GM12872 (cell line): ENCODE measurements around the gene MKRN2.

Experiments used
- TF ChIP-seq, protein P1 (sequence below): IDR thresholded peaks from 3 replicates; pipeline ENCODE4 v1.5.1; 2011; ENCODE audit warnings: low read depth, mild to moderate bottlenecking, low read length, moderate library complexity; ENCODE audit not compliant: insufficient read depth

MKRN2 gene

DNA sequence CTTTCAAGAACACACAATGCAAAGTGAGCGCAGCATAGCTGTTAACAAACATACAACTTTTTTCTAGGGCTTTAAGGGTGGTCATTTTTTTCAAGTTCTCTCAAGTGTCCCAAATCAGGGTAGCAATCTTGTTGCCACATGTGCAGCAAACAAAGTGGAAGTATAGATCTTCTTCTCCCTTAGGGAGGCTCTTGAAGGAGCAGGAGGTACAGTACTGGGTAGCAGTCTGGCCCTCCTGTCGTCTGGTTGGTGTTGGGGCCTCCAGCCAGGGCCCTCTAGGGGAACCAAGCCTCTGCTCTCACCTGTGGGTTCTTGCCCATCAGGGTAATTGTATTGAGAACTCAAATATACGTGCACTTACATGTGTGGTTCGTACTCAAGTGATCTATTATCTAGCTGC is 25.8 kb downstream of the MKRN2 start:
- TF ChIP-seq, protein P1, sequence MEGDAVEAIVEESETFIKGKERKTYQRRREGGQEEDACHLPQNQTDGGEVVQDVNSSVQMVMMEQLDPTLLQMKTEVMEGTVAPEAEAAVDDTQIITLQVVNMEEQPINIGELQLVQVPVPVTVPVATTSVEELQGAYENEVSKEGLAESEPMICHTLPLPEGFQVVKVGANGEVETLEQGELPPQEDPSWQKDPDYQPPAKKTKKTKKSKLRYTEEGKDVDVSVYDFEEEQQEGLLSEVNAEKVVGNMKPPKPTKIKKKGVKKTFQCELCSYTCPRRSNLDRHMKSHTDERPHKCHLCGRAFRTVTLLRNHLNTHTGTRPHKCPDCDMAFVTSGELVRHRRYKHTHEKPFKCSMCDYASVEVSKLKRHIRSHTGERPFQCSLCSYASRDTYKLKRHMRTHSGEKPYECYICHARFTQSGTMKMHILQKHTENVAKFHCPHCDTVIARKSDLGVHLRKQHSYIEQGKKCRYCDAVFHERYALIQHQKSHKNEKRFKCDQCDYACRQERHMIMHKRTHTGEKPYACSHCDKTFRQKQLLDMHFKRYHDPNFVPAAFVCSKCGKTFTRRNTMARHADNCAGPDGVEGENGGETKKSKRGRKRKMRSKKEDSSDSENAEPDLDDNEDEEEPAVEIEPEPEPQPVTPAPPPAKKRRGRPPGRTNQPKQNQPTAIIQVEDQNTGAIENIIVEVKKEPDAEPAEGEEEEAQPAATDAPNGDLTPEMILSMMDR, result no peak

DNA sequence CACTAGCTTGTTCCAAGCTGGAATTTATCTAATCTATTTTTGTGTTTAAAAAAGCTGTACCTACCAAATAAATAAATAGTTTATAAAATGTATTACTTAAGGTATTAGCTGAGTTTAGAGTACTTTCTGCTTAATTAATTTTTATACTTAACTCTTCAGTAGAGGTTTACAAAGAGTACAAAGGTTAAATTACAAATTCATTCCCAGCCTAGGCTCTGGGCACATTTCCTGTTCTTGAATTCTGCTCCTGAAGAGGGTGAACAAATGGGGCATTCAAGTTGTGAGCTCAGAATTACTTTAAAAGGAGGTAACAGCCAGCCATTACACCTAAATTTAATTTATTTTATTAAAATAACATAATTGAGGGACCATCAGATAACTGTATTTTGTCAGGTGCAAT is 26.4 kb downstream of the MKRN2 start:
- TF ChIP-seq, protein P1, result no peak

DNA sequence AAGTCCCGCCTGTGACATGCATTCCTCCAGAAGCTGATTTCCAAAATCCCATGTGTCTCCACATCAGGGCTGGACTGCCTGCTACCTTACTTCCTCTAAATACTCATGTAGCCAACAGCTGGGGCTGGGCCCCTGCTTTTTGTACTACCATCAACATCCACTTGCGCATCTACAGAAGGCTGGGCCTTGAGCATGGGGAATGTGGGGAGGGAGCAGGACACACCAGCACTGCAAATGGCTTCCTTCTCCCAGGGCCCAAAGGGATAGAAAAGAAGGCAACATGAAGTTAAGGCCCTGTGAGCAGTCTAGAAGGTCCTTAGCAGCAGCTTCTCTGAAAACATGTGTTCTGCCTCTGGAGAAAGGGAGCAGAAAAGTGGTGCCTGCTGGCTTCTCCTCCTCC is 27.2 kb downstream of the MKRN2 start:
- TF ChIP-seq, protein P1, result no peak

DNA sequence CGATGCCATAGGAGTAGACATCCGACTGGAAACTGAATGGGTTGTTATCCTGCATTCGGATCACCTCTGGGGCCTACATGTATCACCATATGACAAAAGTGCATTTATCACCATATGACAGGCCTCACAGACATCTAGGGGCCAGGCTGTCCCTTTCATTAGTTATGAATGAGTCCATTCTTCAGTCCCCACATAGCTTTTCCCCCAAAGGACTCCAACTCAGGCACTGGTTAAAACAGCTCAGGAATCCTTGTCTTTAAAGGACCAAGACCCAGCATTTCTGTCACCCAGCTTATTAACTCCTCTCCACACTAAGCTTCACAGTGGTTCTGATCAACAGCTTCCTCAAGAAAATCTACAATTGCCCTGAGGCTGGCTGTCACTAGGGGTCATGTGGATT is 28.3 kb downstream of the MKRN2 start:
- TF ChIP-seq, protein P1, result no peak

DNA sequence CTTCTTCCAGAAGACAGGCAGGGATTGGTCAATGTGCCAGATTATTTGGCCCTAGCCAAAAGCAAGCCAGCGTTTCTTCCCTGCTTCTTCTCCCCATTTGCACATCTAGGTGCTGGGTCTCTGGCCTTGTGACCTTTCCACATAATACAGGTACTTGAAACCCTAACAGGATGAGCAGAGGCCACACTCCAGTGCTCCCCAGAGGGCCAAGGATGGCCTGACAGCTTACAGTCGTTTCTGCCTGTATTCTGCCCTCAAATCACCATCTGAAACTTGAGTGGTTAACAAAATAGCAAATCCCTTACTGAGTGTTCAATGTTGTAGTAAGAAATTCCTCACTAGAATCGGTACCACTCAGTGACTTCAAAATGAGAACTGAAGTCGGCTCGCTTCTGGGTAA is 29.1 kb downstream of the MKRN2 start:
- TF ChIP-seq, protein P1, result no peak

DNA sequence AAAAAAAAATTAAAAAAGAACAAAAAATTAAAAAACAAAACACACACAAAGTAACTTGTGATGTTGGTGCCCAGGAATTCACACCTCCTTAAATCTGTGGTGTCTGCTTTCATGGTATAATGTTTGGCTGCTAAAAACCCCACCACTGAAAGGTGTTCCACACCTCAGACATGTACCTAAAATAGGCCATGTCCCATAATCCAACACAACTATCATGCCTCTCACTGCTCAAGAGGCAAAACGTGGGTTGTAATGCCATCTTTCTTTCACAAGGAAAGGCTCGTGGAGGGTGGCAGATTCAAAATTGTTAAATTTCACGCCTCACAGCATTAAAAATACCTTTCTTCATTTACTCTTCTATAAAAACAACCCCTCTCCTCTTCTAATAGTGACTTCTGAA is 29.5 kb downstream of the MKRN2 start:
- TF ChIP-seq, protein P1, result no peak

DNA sequence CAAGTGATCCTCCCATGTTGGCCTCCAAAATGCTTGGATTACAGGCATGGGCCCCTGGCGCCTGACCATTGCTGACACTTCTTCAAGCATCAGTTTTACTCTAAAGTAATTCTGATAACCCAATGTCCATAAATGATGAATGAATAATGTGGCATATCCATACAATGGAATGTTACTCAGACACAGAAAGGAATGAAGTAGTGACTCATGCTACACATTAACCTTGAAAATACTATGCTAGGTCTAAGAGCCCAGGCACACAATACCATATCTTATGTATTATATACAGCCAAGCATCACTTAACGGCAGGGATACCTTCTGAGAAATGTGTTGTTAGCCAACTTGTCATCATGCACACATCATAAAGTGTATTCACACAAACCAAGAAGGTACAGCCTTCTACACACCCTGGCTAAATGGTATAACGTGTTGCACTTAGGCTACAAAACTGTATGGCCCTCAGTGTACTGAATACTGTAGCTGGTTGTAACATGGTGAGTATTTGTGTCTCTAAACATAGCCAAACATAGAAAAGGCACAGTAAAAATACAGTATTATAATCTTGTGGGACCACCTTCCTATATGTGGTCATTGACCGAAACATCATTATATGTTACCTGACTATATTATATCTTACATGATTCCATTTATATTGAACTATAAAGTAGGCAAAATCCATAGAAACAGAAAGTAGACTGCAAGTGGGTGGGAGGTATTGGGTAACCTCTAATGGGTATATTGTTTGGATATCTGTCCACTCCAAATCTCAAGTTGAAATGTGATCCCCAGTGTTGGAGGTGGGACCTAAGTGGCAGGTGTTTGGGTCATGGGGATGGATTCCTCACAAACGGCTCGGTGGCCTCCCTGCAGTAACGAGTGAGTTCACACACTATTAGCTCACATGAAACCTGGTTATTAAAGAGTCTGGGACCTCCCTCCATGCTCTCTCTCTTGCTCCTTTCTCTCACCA is 31.4 kb downstream of the MKRN2 start:
- TF ChIP-seq, protein P1, result no peak
